ENCODE data around the gene ALKBH5. TPM values are rescaled to one million over a fixed set of nuclear protein-coding genes. Genes with fewer than 3 reads are reported as not detected.
"Not testable (repeated sequence)": the region's sequence is repeated elsewhere in the genome, so short reads cannot be mapped to it uniquely, and the experiment has no call there.

Gene ALKBH5
- total RNA-seq, 1 donor from 2014 or later: 123 TPM

DNA sequence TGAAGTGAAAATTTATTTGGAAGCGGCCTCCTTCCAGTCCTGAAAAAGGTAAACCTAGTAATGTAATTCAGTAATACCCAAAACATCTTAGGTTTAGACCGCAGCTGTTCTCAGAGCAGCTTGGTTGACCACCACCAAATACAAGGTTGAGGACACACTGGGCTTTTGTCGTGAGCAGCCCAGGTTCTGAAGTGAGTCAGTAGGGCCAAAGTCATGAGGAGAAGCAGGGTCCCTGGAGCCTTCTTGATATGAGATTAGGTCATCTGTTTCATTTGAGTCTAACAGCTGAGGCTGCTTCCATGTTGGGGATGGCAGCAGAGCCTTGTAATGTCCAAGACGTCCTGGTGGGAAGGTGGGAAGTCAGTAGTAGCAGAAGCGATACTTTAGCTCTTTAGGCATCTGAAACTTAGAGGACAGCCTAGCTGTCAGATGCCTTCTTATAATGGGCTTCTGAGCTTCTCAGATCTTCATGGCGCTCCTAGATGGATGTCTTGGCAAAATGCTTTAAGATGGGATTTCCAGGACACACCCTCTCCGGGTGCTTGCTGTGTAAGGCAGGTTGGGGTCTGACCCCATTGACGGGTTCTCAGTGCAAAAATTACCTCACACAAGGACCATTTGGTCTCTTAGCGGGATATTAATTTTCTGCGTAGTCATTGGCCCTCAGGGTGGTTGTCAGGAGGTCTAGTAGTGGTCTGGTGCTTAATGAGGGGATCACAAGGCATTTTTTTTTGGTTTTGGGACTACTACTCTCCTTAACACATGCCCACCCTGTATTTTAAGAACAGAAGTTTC, 2.4 kb downstream of the ALKBH5 start:
- no peak for DNase-seq (ENCODE audit: low spot score)

DNA sequence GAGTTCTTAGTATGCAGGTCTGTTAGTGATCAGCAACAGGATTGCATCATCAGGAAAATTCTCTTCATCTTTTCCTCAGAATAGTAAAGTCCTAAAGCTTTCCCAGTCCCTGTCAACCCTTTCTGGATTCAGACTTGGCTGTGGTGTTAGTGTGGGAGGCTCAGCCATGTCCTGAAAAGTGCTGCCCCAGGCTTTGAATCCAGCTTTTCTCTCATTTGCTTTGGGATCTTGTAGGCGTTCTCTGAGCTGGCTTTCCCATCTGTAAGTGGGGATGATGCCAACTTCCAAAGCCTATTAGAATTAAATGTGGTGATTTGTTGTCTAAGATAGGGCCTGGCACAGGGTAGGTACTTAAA, 3.0 kb downstream of the ALKBH5 start:
- DNase-seq (ENCODE audit: low spot score): no peak

DNA sequence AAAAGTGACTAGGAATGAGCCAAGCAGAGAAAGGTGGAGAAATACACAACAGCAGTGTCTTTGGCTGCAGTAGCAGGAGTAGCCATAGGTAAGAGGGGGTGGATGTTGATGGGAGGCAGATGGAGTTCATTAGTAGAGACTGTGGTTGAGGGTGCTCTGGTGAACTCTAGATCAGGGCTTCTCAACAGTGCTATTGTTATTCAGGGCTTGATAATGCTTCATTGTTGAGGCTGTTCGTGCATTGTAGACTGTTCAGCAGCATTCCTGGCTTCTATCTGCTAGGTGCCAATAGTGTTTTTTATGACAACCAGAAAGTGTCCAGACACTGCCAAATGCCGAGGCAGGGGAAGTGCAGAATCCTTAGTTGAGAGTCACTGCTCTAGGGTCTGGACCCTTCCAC, 3.6 kb downstream of the ALKBH5 start:
- no peak for DNase-seq (ENCODE audit: low spot score)

DNA sequence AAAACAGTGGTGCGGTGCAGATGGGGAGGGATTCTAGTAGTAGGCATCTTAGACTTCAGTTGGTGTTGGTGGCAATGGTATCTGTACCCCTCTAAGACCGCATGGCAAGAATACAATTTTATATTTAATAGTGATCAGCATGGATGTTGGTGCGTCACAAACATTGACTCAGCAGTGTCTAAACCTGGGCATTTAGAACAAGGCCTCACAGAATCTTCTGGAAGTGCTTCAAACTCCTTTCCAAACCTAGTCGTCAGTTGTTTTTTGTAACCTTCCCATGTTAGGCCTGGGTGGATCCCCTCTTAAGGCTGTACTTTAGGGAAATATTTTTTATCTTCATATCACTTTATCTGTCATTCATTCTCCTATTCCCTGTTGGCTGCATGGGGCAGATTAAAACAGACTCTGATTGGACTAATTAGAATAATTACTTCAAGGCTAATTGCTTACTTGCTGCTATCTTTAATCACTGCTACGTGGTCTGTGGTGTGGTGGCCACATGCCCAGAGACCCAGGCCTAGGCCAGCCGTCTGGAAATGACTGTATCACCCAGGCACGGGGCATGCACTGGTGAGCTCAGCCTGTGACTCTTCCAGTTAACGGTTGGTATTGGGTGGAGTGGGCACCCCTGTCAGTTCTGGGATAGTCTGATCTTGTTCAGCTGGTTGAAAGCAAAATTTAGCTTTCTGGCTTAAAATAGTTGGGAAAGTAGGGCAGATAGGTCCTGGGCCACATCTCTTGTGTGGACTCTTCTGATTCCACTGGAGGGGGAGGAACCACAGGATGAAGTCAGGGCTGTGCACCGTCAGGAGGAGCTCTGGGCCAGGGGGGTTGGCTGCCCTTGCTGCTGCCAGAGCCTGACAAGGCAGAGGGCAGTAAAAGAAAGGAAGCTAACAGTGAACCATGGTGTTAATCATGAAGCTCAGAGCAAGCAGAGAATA, 4.5 kb downstream of the ALKBH5 start:
- DNase-seq (ENCODE audit: low spot score): no peak

DNA sequence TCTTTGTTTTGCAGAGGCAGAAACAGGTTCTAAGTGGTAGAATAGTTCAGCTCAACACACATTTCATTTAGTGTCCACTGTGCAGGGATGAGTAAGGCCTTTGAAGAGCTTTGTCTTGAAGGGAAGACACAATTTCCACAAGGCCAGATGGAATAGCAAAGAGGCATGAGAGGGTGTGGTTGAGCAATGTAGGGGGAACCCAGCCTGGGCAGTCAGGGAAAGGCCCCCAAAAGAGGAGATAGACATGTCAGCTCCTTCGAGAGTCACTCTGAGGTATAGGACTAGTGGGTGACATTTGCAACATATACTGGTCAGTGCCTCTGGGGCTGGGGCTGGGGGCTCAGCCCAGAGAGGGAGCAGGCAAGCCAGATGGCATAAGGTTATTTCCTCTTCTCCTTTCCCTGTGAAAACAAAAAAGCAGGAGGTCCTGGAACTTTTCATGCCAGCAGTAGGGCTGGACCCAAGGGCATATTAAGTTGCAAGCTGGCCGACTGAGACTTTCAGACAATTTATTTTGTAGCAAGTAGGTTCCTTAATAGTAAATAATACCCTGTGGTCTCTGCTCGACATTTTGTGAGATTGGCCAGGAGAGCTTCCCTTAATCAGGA, 7.1 kb downstream of the ALKBH5 start:
- no peak for DNase-seq (ENCODE audit: low spot score)

DNA sequence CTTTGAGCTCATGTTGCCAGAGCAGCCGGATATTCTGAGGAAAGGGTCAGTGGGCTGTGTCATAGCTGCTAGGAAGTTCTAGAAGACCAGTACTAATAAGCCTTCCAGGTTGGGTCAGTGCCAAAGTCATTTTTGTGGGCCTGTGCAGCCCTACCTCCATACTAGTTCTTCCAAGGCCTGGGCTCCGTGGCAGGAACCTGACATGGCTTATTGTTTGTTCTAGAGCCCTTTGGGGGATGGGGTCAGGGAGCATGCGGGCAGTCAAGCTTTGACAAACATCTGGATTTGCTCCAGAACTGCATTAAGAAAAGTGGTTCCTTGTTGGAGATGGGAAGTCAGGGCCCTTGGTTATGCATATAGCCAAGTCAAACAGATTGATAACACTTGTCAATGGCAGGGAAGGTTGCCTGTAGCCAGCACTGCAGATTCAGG, 7.6 kb downstream of the ALKBH5 start:
- peak; percentile 54 for DNase-seq (ENCODE audit: low spot score)

DNA sequence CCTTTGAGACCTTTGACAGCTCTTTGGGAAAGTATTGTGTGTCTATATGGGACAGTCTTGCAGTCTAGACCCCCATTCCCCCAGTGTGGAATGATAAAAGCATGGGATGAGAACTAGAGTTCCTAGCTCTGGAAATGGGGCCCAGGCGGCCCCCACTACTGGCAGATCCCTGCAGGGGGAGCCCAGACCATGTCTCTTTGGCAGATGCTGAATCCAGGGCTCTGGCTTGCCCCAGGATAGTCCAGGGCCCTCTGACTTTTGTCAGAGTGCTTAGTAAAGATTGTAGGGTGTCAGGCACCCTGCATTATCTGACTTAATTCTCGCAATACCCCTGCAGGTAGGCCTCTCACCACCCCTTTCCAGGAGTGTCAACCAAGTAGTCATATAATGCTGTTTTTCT, 8.3 kb downstream of the ALKBH5 start:
- no peak for DNase-seq (ENCODE audit: low spot score)

DNA sequence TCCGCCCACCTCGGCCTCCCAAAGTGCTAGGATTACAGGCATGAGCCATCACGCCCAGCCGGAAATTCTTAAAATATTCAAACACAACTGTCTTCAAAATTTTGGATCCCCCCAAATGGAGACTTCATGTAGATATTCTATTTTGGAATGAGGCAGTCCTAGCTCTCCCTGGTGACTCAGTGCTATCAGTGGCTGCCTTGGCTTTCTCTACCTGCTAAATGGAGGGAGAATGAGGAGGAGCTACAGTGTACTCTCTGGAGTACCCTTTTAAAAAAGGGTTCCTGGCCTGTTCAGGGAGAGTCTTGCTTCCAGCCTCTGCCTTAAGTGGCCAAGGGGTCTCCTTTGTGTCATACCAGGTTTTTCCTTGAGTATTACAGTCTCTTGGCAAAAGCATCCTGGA, 10.8 kb downstream of the ALKBH5 start:
- no peak for DNase-seq (ENCODE audit: low spot score)

DNA sequence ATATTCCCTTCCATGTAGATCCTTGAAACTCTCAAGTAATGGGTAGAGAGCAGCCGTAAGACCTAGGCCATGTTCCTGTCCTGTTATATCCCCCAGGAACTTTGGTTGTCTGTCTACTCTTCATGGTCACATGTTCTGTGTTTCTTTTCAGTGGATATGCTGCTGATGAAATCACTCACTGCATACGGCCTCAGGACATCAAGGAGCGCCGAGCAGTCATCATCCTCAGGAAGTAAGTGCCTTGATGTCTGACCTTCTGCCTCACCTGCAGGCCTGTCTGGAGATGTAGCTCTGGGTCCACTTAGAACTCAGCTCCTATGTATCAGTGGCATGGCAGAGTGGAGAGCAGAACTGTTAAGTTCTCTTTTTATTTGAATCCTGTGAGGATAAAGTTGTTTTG, 11.2 kb downstream of the ALKBH5 start:
- no peak for DNase-seq (ENCODE audit: low spot score)

DNA sequence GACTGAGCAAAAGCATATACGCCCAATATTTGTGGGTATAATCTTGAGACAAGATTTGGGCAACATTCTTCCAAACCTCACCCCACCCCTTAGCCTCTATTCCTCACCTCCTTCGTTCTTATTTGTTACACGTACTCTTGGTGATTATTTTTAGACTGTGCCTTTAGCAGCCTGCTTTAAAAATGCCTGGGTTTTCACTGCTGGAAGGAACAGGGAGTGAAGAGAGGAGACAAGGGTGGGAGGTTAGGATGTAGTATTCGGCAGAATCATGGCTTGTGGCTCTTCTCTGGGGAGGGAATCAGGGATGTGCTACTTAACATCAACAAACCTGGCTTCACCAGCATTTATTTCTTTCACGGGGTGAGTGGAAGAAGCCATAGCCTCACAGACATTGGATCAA, 11.6 kb downstream of the ALKBH5 start:
- DNase-seq (ENCODE audit: low spot score): no peak

DNA sequence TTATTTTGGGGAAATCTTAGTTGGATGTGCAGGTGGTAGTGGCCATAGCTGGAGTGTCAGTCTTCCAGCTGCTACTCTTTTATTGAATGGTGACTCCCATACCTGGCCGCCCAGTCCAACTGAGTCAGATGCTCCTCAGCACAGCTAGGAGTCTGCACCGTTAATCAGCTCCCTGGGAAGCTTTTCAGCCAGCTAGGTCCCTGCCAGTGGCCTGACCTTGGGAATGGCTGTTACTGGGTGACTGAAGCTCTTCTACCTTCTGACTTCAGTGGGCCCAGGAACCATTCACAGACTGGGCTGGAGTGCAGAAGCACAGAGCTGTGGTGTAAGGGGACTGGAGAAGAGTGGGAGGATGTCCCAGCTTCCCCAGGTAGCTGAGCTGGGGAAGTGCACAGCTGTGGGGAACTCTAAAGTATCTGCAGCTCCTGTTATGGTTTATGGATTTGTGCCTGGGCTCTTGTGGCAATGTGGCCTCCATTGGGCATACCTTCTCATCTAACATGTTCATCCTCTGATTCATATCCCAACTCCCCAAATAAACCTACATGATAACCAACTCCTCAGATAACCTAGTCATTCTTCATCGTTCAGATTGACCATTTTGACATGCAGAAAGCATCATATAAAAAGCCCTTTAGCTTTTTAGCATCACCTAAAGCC, 14.0 kb downstream of the ALKBH5 start:
- no peak for DNase-seq (ENCODE audit: low spot score)

DNA sequence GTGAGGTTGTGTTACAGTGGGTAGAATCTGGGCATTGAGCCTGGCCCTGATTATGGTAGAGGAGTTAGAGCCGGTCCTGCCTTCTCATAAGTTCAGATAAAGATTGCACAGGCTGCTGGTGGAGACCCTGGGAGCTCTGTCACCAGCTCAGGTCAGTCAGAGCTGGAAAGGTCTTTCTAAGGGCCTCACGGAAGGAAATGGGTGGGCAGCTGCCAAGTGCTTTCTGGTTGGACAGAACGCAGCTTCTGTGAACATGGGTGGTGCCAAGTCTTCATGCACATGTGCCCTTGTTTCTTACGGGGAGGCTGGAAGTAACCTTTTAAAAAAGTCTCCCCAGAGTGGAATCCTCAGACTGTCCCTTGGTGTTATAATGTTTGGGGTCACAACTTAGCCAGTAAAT, 14.9 kb downstream of the ALKBH5 start:
- DNase-seq (ENCODE audit: low spot score): no peak

DNA sequence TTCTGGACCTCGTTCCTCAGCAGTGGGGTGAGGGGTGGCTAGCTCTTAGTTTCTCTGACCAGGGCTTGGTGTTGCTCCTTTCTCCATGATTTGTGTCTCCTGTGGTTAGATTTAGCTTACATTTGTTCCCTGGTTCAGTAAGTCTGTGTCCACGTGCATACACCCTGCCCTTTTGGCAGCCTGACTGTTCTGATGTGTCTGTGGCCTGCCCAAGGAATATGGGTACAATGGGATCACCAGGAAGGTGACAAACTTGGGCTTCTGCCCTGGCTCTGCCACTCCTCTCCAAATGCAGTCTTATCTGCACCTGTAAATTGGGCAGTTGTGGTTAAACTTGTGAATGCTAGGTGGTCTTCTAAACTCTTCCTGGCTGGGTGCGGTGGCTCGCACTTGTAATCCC, 17.5 kb downstream of the ALKBH5 start:
- DNase-seq (ENCODE audit: low spot score): no peak

DNA sequence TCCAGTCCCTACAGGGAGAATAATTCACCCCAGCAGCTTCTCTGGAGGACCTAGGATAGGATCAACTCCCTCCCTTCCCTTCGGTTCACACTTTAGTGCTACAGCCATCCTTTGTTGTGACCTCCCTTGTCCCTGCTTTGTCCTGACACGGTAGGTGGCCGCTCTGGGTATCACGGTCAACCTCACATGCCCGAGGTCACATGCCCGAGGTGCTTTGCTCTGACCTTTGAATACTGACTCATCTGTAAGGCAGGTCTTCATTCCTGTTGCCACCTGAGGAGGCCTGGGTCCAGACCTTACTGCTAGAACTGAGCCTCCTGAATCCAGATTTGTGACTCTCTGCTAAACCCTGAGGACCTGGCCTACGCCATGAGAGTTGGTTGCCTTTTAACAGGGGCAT, 19.7 kb downstream of the ALKBH5 start:
- no peak for DNase-seq (ENCODE audit: low spot score)

DNA sequence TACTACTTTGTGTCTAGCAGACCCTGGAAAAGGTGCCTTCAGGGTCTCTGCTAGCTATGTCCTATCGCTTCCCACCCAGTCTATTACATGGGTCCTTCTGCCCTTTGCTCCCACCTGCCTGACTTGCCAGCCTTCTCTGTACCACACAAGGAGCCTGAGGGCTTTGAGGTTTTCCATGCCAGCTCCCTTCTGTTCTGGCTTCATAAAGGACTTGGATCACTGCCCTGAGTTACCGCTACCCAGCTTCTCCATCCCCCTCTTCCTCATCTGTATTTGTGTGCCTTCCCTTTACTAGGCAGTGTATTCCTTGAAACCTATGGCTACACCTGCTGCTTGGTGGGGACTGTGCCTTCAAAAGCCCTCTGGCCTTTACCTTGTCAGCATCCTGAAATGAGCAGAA, 22.2 kb downstream of the ALKBH5 start:
- DNase-seq (ENCODE audit: low spot score): no peak

DNA sequence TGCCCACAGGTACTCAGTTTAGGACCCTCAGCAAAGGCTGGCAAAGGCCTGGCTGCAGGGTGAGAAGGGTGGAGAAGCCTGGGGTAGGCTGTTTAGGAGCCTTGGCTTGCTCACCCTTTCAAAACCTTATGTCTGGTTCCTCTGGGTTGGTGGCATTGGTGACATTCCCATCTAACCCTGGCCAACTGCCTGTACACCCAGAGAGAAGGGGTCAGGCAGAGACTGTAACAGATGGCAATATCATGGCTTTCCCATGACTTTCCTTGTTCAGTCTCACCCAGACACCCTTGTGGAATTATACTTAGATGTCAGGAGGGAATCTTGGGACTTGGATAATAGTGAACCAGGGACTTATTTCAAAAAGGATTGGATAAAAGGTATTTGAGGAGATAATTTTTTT, 23.3 kb downstream of the ALKBH5 start:
- no peak for DNase-seq (ENCODE audit: low spot score)

DNA sequence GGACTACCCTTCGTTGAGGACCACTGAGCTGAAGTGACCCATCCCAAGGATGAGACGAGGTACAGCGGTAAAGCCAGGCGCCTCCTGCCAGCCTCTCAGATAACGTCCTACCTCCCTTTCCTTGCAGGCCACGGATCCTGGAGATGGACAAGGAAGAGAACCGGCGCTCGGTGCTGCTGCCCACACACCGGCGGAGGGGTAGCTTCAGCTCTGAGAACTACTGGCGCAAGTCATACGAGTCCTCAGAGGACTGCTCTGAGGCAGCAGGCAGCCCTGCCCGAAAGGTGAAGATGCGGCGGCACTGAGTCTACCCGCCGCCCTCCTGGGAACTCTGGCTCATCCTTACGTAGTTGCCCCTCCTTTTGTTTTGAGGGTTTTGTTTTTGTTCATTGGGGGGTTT, 24.5 kb downstream of the ALKBH5 start:
- no peak for DNase-seq (ENCODE audit: low spot score)

DNA sequence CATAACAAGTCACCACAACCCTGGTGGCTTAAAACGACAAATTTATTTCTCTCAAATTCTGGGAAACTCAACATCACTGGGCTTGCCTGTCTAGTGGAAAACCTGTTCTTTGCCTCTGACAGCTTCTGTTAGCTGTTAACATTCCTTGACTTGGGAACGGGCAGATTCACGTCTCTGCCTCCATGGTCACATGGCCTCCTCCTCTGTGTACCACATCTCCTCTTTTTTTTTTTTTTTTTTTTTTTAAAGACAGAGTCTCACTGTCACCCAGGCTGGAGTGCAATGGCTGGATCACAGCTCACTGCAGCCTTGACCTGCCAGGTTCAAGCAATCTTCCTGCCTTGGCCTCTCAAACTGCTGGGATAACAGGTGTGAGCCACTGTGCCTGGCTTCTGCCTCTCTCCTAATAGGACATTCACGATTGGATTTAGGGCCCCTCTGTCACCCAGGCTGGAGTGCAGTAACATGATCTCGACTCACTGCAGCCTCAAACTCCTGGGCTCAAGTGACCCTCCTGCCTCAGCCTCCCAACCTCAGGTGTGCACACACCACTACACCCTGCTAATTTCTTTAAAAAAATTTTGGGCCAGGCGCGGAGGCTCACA, 30.1 kb downstream of the ALKBH5 start:
- DNase-seq (ENCODE audit: low spot score): no peak

DNA sequence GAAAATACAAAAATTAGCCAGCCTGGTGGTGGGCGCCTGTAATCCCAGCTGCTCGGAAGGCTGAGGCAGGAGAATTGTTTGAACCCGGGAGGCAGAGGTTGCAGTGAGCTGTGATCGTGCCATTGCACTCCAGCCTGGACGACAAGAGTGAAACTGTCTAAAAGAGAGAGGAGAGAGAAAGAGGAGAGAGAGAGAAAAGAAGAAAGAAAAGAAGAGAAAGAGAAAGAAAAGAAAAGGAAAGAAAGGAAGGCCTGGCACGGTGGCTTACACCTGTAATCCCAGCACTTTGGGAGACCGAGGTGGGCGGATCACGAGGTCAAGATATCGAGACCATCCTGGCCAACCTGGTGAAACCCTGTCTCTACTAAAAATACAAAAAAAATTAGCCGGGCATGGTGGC, 33.3 kb downstream of the ALKBH5 start:
- not testable (repeated sequence) for DNase-seq (ENCODE audit: low spot score)

DNA sequence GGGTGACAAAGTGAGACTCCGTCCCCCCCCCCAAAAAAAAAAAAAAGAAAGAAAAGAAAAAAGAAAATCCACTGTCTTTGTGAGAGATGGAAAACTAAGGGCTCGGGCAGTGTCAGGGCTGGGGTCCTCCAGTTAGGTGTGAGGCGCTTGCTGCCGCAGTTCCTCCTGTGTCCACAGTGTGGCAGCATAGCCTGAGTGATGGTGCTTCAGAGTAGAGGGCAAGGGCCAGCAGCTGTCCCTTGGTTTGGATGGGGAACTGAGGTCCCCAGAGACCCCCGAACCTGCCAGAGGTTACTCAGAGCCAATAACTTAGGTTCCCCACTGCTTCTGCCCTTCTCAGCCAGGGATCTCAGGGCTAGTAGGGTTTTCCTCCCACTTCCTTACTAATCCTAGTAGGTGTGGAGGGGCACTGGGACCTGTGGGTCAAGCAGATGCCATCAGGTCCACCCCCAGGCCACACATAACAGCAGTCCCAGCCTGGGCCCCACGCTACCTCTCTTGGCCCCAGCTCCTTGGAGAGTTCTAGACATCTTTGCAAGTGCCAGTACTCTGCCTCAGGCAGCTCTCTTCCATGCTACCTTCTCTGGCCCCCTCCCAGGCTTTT, 33.9 kb downstream of the ALKBH5 start:
- peak; percentile 71 for DNase-seq (ENCODE audit: low spot score)

DNA sequence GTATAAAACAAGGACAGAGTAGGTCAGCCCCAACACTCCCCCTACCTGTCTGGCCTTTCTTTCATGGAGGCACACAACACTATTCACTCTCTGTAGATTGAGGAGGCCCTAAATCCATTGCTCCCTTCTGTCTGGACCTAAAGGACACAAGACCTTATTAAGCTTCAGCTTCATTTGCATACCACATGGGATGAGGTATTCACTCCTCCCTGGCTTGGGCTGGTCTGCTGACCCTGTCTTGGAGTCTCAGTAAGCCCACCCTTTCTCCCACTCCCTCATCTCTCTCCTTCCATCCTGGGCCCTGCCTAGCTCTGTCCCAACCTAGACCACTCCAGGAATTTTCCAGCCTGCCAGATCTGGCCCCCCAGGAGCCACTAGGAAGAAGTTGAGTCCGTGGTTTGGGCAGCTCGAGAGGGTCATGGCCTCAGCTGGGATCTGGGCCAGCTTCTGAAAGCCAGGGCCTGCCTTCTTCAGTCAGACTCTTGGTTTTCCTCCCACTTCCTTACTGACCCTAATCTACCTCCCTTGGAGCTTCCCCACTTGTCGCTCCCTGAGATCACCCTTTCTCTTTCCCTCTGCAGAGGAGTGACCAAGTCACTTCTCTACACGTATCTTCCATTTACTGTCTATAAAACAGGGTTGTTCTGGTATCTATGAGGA, 35.3 kb downstream of the ALKBH5 start:
- no peak for DNase-seq (ENCODE audit: low spot score)

Measured in mucosa of gallbladder (tissue), 1 donor.